B cell (primary cell): Measurements from ENCODE around the gene KRTAP10-2. TPM values are rescaled to one million over a fixed set of nuclear protein-coding genes. Genes with fewer than 3 reads are reported as not detected.
"Not testable (repeated sequence)": the region's sequence is repeated elsewhere in the genome, so short reads cannot be mapped to it uniquely, and the experiment has no call there.

Experiments used
- ATAC-seq: fragments of 200-7000 bp; cut with Tn5 transposase; one replicate; pipeline ENCODE4 v1.10.0; 2021; ENCODE audit warnings: low read depth, mild to moderate bottlenecking, moderate number of reproducible peaks, moderate library complexity
- CTCF ChIA-PET: fragments of 350-600 bp; sonication (Branson Sonifier 250); formaldehyde crosslinking; loops from one replicate; lab custom pipeline; 2021; ENCODE audit warnings: antibody characterized with exemption, inconsistent platforms; lab: Charles Lee
- POLR2A ChIA-PET: fragments of 350-600 bp; sonication (Branson Sonifier 250); formaldehyde crosslinking; loops from one replicate; lab custom pipeline; 2021; ENCODE audit warnings: antibody characterized with exemption; lab: Charles Lee
- DNase-seq: peaks from one replicate; pipeline ENCODE4 v3.0.0; 2013
- H2AFZ ChIP-seq: 2 replicates; pipeline ENCODE4 v1.6.1; 2012; ENCODE audit warnings: mild to moderate bottlenecking, low read depth, low read length; ENCODE audit not compliant: insufficient read depth, poor library complexity, severe bottlenecking
- H3K27ac ChIP-seq, 2 donors: 1 replicate in 1 of 2; 2 replicates in 1 of 2; pipeline ENCODE4 v1.5.1; 2012 to 2013; ENCODE audit warnings: low read length in 2 of 2, mild to moderate bottlenecking in 2 of 2, moderate library complexity in 1 of 2
- H3K27me3 ChIP-seq, 4 experiments: fragments of 200-600 bp in 1 of 4; sonication (generic) in 1 of 4; replicated peaks in 1 of 4; 1 replicate in 2 of 4; 2 replicates in 2 of 4; pipeline versions ENCODE4 v1.6.1 to v1.7.0; 2013 to 2016; ENCODE audit warnings: low read length in 3 of 4, mild to moderate bottlenecking in 2 of 4, mixed read lengths in 1 of 4, moderate library complexity in 1 of 4; ENCODE audit not compliant: insufficient read depth in 4 of 4, control insufficient read depth in 3 of 4; ENCODE audit errors: control extremely low read depth in 1 of 4
- H3K36me3 ChIP-seq, 2 experiments: replicated peaks in 1 of 2; 1 replicate in 1 of 2; 2 replicates in 1 of 2; pipeline versions ENCODE4 v1.6.1 to v1.7.1; 2013; ENCODE audit warnings: low read length in 1 of 2; ENCODE audit not compliant: insufficient read depth in 2 of 2, control insufficient read depth in 1 of 2; ENCODE audit errors: control extremely low read depth in 1 of 2, extremely low read depth in 1 of 2
- H3K4me1 ChIP-seq, 2 donors: fragments of 200-600 bp in 1 of 2; sonication (generic) in 1 of 2; 1 replicate in 1 of 2; 2 replicates in 1 of 2; pipeline versions ENCODE4 v1.5.1 to v1.6.1; 2013 to 2017; ENCODE audit warnings: low read length in 2 of 2; ENCODE audit not compliant: control insufficient read depth in 2 of 2, insufficient read depth in 2 of 2
- H3K4me2 ChIP-seq: replicated peaks from 2 replicates; pipeline ENCODE3; 2012; ENCODE audit warnings: mild to moderate bottlenecking, low read depth, low read length; ENCODE audit not compliant: poor library complexity, severe bottlenecking
- H3K4me3 ChIP-seq, 5 experiments: fragments of 200-600 bp in 1 of 5; sonication (generic) in 1 of 5; 1 replicate in 3 of 5; 2 replicates in 2 of 5; pipeline versions ENCODE4 v1.5.1 to v1.7.0; 2011 to 2016; ENCODE audit warnings: low read length in 4 of 5, mild to moderate bottlenecking in 4 of 5, low read depth in 2 of 5, control low read depth in 1 of 5, moderate library complexity in 1 of 5; ENCODE audit not compliant: insufficient read depth in 1 of 5; ENCODE audit errors: control extremely low read depth in 1 of 5, extremely low read depth in 1 of 5
- H3K79me2 ChIP-seq: fragments of 200-600 bp; sonication (generic); one replicate; pipeline ENCODE4 v1.6.0; 2016; ENCODE audit warnings: low read length; ENCODE audit not compliant: control insufficient read depth, insufficient read depth
- H3K9ac ChIP-seq: fragments of 200-600 bp; sonication (generic); 2 replicates; pipeline ENCODE4 v1.6.1; 2017; ENCODE audit warnings: mild to moderate bottlenecking, low read length, moderate library complexity
- H3K9me3 ChIP-seq, 3 donors: one replicate each; pipeline versions ENCODE4 v1.6.1 to v1.7.1; 2013; ENCODE audit warnings: low read length in 2 of 3; ENCODE audit not compliant: control insufficient read depth in 2 of 3, insufficient read depth in 1 of 3; ENCODE audit errors: control extremely low read depth in 1 of 3
- H4K20me1 ChIP-seq: 2 replicates; pipeline ENCODE4 v1.6.0; 2012; ENCODE audit warnings: mild to moderate bottlenecking, low read length; ENCODE audit not compliant: insufficient read depth, control insufficient read depth, poor library complexity, severe bottlenecking
- H3K27ac Mint-ChIP-seq: one replicate; pipeline ENCODE4 v1.8.0; 2021; ENCODE audit warnings: mixed read lengths
- H3K27me3 Mint-ChIP-seq: one replicate; pipeline ENCODE4 v1.8.0; 2021; ENCODE audit warnings: mixed read lengths
- H3K4me1 Mint-ChIP-seq: one replicate; pipeline ENCODE4 v1.8.0; 2021; ENCODE audit warnings: mixed read lengths
- H3K4me3 Mint-ChIP-seq: one replicate; pipeline ENCODE4 v1.8.0; 2021; ENCODE audit warnings: mixed read lengths
- H3K9me3 Mint-ChIP-seq: one replicate; pipeline ENCODE4 v1.8.0; 2022; ENCODE audit warnings: mixed read lengths; ENCODE audit not compliant: insufficient read depth
- EZH2 ChIP-seq: IDR thresholded peaks from 2 replicates; pipeline ENCODE4 v1.6.1; 2012; ENCODE audit warnings: borderline replicate concordance, low read depth, mild to moderate bottlenecking, moderate library complexity, low read length; ENCODE audit not compliant: insufficient read depth, poor library complexity, severe bottlenecking
- WGBS: methylation state at CpG from one replicate; pipeline ENCODE4 v1.1.5; 2013; ENCODE audit warnings: missing lambda C conversion rate; ENCODE audit not compliant: insufficient coverage; 5-methylcytosine and 5-hydroxymethylcytosine counted together
- intact Hi-C: fragments of 100-400 bp; cut with micrococcal nuclease; formaldehyde crosslinking; loops from one replicate; pipeline ENCODE4 v1.10.0; 2022
- polyA plus RNA-seq: library from polyadenylated mRNA; depleted of rRNA; stranded (reverse); fragments of >200 nt; gene quantifications from 2 replicates; pipeline ENCODE4 v1.2.3, GENCODE V29; 2012
- total RNA-seq, 2 donors: library from RNA; stranded (reverse); fragments of 120-200 nt in 1 of 2; gene quantifications; 1 replicate in 1 of 2; 2 replicates in 1 of 2; pipeline versions ENCODE4 v1.2.3 to v1.2.4, GENCODE V29; 2013 to 2022
- TF ChIP-seq, protein P1 (sequence below): fragments of 200-600 bp; IDR thresholded peaks from one replicate; pipeline ENCODE4 v1.8.0; 2022; ENCODE audit warnings: antibody characterized with exemption, mild to moderate bottlenecking

KRTAP10-2 gene
- total and polyA plus RNA-seq, 2 donors (not counting 1 experiment from before 2014, with no cell fraction given) = not detected

DNA sequence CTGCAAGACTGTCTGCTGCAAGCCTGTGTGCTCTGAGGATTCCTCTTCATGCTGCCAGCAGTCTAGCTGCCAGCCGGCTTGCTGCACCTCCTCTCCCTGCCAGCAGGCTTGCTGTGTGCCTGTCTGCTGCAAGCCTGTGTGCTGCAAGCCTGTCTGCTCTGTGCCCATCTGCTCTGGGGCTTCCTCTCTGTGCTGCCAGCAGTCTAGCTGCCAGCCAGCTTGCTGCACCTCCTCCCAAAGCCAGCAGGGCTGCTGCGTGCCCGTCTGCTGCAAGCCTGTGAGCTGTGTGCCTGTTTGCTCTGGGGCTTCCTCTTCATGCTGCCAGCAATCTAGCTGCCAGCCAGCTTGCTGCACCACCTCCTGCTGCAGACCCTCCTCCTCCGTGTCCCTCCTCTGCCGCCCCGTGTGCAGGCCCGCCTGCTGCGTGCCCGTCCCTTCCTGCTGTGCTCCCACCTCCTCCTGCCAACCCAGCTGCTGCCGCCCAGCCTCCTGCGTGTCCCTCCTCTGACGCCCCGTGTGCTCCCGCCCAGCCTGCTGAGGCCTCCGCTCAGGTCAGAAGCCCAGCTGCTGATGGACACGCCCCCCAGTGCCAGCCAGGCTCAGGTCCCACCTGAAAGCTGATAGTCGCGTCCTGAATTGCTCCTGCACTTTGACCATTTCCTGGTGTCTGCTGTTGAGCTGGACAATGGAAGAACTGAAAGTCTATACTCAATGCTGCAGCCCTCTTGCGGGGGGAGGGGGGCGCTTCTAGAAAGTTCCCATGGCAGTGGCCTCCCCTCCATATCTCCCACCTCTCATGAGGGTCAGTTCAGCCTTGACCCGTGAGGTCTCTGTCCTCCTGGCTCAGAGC lies 23.4 kb upstream of the KRTAP10-2 start:
- POLR2A ChIA-PET = no interaction called here
- DNase-seq (no peak), ATAC-seq (no peak)
- 51% methylated on average over 19 of the region's 21 CpGs for WGBS
- CTCF ChIA-PET = no interaction called here
- H2AFZ ChIP-seq = no peak overlapping the region
- no peak overlapping the region for H3K9ac ChIP-seq
- H3K4me1 ChIP-seq = no peaks in the 10 kb centered on the region
- H3K36me3 ChIP-seq = no peaks in the 10 kb centered on the region
- Mint-ChIP-seq H3K9me3 (peaks cover 5% of the 10 kb centered on the region), H3K4me3 (no peak overlapping the region), H3K4me1 (no peaks in the 10 kb centered on the region), H3K27me3 (peaks cover 30% of the 10 kb centered on the region), H3K27ac (no peak overlapping the region)
- peaks cover 0 to 44% (median 11%) of the 10 kb centered on the region in 3 donors for H3K9me3 ChIP-seq
- no peak overlapping the region for H3K27ac ChIP-seq
- H3K27me3 ChIP-seq = peaks cover 0 to 4% (median 0%) of the 10 kb centered on the region in 4 experiments
- no peak overlapping the region for H3K4me2 ChIP-seq
- no peak for TF ChIP-seq EZH2
- TF ChIP-seq, protein P1, sequence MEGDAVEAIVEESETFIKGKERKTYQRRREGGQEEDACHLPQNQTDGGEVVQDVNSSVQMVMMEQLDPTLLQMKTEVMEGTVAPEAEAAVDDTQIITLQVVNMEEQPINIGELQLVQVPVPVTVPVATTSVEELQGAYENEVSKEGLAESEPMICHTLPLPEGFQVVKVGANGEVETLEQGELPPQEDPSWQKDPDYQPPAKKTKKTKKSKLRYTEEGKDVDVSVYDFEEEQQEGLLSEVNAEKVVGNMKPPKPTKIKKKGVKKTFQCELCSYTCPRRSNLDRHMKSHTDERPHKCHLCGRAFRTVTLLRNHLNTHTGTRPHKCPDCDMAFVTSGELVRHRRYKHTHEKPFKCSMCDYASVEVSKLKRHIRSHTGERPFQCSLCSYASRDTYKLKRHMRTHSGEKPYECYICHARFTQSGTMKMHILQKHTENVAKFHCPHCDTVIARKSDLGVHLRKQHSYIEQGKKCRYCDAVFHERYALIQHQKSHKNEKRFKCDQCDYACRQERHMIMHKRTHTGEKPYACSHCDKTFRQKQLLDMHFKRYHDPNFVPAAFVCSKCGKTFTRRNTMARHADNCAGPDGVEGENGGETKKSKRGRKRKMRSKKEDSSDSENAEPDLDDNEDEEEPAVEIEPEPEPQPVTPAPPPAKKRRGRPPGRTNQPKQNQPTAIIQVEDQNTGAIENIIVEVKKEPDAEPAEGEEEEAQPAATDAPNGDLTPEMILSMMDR = no peak
- H3K79me2 ChIP-seq = no peaks in the 10 kb centered on the region
- intact Hi-C loops = no loop called here
- H3K4me3 ChIP-seq = no peak overlapping the region
- H4K20me1 ChIP-seq = no peaks in the 10 kb centered on the region

DNA sequence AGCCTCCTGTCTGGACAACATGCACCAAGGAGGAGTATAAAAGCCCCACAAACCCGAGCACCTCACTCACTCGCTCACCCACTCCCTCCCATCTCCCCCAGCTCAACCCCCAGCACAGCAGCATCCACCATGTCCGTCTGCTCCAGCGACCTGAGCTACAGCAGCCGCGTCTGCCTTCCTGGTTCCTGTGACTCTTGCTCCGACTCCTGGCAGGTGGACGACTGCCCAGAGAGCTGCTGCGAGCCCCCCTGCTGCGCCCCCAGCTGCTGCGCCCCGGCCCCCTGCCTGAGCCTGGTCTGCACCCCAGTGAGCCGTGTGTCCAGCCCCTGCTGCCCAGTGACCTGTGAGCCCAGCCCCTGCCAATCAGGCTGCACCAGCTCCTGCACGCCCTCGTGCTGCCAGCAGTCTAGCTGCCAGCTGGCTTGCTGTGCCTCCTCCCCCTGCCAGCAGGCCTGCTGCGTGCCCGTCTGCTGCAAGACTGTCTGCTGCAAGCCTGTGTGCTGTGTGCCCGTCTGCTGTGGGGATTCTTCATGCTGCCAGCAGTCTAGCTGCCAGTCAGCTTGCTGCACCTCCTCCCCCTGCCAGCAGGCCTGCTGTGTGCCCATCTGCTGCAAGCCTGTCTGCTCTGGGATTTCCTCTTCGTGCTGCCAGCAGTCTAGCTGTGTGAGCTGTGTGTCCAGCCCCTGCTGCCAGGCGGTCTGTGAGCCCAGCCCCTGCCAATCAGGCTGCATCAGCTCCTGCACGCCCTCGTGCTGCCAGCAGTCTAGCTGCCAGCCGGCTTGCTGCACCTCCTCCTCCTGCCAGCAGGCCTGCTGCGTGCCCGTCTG lies 22.5 kb upstream of the KRTAP10-2 start, which contains the start of gene KRTAP10-4:
Gene KRTAP10-4, plus strand, starts transcription at position 100 of the 827 bp plus-strand sequence. Its CDS starts 30 bp downstream, at position 130.
- H3K27ac Mint-ChIP-seq, H3K4me1 ChIP-seq, H3K4me3 ChIP-seq, H4K20me1 ChIP-seq, H3K27ac ChIP-seq, H2AFZ ChIP-seq, H3K9ac ChIP-seq, H3K27me3 ChIP-seq, DNase-seq, intact Hi-C loops, H3K36me3 ChIP-seq, POLR2A ChIA-PET, H3K4me1 Mint-ChIP-seq, CTCF ChIA-PET, H3K4me3 Mint-ChIP-seq, H3K79me2 ChIP-seq, H3K9me3 Mint-ChIP-seq, H3K4me2 ChIP-seq, ATAC-seq: not testable (repeated sequence)
- peaks cover 0 to 35% (median 11%) of the 10 kb centered on the region in 3 donors for H3K9me3 ChIP-seq
- peaks cover 33% of the 10 kb centered on the region for H3K27me3 Mint-ChIP-seq
- 76% methylated on average over 14 of the region's 25 CpGs for WGBS
